Aortic smooth muscle cell (primary cell): ENCODE results near the gene MEX3C. TPM values are rescaled to one million over a fixed set of nuclear protein-coding genes. Genes with fewer than 3 reads are reported as not detected.

ENCODE experiments used
- total RNA-seq: library from RNA; depleted of rRNA; stranded (reverse); fragments of >200 nt; gene quantifications from 2 replicates; pipeline ENCODE4 v1.2.3, GENCODE V29; 2014

Gene MEX3C
- total RNA-seq = 32.8 and 35.6 TPM in 2 replicates

DNA sequence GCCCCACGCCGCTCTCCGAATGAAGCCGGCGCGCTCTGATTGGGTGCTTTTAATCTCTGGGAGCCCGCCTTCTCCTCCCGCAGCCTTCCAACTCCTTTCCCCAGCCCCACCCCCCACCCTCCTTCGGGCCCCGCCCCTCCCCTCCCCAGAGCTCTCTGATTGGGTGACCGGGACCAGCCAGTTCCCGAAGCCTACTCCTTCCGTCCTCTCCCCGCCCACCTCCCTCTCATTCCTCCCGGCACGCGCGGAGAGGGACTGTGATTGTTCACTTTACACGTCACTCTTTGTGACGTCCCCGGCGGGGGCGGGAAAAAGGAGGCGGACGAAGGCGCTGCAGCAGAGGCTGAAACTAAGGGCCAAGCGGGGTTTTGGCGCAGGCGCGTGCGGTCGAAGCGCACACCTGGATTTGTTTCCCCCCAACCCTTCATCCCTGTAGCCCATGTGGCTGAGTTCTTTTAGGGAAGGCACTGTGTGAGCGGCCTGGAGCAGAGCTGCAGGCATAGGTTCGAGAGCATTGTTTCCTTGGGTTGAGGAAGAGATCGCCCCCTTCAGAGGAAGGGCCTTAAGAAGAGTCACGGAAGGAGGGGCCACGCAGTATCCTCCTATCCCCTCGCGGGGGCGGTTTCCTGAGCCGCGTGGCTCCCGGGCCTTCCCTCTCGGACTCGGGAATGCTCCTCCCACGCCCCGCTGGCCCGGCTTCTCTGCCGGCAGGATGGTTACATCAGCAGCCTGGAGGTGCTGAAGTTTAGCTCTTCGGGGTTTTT is at the start of gene MEX3C:
Gene MEX3C (minus strand): TSS at position 21 of the 764 bp plus-strand sequence. CDS start 361 bp downstream, outside the sequence.

Other genes with a start within 250 kb of the MEX3C start
- 5.7 and 6.3 TPM in 2 replicates for gene ELAC1, start 229.6 kb downstream of the MEX3C start, total RNA-seq
- gene SMAD4, start 167.5 kb downstream of the MEX3C start, total RNA-seq = 54.3 and 70.3 TPM in 2 replicates